H1 (cell line): Measurements from ENCODE around the gene CCDC136. TPM values are rescaled to one million over a fixed set of nuclear protein-coding genes. Genes with fewer than 3 reads are reported as not detected.

Experiments
- ATF3 ChIP-seq: IDR thresholded peaks from 2 replicates; pipeline ENCODE4 v1.6.1; 2011; ENCODE audit warnings: low read depth, mild to moderate bottlenecking, low read length; ENCODE audit not compliant: insufficient read depth
- KDM4A ChIP-seq: IDR thresholded peaks from one replicate; pipeline ENCODE4 v1.7.1; 2012; ENCODE audit warnings: low read depth, mild to moderate bottlenecking, moderate library complexity, low read length, inconsistent platforms; ENCODE audit not compliant: severe bottlenecking
- TAF1 ChIP-seq: IDR thresholded peaks from 2 replicates; pipeline ENCODE4 v1.6.1; 2011; ENCODE audit warnings: mild to moderate bottlenecking, low read depth, low read length
- ZNF274 ChIP-seq: IDR thresholded peaks from 2 replicates; pipeline ENCODE4 v1.7.0; 2012; ENCODE audit warnings: low read length, borderline replicate concordance; ENCODE audit errors: extremely low read depth
- polyA plus RNA-seq, 7 experiments: library from polyadenylated mRNA; depleted of rRNA in 3 of 7; stranded (reverse) in 5 of 7; unstranded in 2 of 7; fragments of >200 nt in 5 of 7; fragments of 200-250 nt in 2 of 7; gene quantifications; 1 replicate in 5 of 7; 2 replicates in 1 of 7; 4 replicates in 1 of 7; pipeline versions ENCODE4 v1.2.1 to v1.2.3, GENCODE V29; 2011 to 2013; ENCODE audit warnings: missing spikeins in 2 of 7, mixed read lengths in 2 of 7
- total RNA-seq: library from RNA; stranded (reverse); fragmentation: NEBNext Ultra II Directional; extraction: Animal tissue kit (Norgen Biotek cat#: 25700); gene quantifications from 2 replicates; pipeline ENCODE4 v1.2.1, GENCODE V29; 2021
- TF ChIP-seq, protein P1 (sequence below): fragments of 300-600 bp; sonication (generic); IDR thresholded peaks from 2 replicates; pipeline ENCODE4 v1.7.1; 2012; ENCODE audit warnings: low read length, moderate library complexity, mild to moderate bottlenecking, inconsistent platforms; ENCODE audit not compliant: insufficient replicate concordance

CCDC136 gene
- total and polyA plus RNA-seq, 2 of the 8 experiments (the other 6 are each of a cell fraction or from before 2014, with no cell fraction given): 35.6 to 47.7 TPM

GRCh38 chr7:128848289-128849155, 56.8 kb downstream of the CCDC136 start (continued):
- TF ChIP-seq, protein P1, sequence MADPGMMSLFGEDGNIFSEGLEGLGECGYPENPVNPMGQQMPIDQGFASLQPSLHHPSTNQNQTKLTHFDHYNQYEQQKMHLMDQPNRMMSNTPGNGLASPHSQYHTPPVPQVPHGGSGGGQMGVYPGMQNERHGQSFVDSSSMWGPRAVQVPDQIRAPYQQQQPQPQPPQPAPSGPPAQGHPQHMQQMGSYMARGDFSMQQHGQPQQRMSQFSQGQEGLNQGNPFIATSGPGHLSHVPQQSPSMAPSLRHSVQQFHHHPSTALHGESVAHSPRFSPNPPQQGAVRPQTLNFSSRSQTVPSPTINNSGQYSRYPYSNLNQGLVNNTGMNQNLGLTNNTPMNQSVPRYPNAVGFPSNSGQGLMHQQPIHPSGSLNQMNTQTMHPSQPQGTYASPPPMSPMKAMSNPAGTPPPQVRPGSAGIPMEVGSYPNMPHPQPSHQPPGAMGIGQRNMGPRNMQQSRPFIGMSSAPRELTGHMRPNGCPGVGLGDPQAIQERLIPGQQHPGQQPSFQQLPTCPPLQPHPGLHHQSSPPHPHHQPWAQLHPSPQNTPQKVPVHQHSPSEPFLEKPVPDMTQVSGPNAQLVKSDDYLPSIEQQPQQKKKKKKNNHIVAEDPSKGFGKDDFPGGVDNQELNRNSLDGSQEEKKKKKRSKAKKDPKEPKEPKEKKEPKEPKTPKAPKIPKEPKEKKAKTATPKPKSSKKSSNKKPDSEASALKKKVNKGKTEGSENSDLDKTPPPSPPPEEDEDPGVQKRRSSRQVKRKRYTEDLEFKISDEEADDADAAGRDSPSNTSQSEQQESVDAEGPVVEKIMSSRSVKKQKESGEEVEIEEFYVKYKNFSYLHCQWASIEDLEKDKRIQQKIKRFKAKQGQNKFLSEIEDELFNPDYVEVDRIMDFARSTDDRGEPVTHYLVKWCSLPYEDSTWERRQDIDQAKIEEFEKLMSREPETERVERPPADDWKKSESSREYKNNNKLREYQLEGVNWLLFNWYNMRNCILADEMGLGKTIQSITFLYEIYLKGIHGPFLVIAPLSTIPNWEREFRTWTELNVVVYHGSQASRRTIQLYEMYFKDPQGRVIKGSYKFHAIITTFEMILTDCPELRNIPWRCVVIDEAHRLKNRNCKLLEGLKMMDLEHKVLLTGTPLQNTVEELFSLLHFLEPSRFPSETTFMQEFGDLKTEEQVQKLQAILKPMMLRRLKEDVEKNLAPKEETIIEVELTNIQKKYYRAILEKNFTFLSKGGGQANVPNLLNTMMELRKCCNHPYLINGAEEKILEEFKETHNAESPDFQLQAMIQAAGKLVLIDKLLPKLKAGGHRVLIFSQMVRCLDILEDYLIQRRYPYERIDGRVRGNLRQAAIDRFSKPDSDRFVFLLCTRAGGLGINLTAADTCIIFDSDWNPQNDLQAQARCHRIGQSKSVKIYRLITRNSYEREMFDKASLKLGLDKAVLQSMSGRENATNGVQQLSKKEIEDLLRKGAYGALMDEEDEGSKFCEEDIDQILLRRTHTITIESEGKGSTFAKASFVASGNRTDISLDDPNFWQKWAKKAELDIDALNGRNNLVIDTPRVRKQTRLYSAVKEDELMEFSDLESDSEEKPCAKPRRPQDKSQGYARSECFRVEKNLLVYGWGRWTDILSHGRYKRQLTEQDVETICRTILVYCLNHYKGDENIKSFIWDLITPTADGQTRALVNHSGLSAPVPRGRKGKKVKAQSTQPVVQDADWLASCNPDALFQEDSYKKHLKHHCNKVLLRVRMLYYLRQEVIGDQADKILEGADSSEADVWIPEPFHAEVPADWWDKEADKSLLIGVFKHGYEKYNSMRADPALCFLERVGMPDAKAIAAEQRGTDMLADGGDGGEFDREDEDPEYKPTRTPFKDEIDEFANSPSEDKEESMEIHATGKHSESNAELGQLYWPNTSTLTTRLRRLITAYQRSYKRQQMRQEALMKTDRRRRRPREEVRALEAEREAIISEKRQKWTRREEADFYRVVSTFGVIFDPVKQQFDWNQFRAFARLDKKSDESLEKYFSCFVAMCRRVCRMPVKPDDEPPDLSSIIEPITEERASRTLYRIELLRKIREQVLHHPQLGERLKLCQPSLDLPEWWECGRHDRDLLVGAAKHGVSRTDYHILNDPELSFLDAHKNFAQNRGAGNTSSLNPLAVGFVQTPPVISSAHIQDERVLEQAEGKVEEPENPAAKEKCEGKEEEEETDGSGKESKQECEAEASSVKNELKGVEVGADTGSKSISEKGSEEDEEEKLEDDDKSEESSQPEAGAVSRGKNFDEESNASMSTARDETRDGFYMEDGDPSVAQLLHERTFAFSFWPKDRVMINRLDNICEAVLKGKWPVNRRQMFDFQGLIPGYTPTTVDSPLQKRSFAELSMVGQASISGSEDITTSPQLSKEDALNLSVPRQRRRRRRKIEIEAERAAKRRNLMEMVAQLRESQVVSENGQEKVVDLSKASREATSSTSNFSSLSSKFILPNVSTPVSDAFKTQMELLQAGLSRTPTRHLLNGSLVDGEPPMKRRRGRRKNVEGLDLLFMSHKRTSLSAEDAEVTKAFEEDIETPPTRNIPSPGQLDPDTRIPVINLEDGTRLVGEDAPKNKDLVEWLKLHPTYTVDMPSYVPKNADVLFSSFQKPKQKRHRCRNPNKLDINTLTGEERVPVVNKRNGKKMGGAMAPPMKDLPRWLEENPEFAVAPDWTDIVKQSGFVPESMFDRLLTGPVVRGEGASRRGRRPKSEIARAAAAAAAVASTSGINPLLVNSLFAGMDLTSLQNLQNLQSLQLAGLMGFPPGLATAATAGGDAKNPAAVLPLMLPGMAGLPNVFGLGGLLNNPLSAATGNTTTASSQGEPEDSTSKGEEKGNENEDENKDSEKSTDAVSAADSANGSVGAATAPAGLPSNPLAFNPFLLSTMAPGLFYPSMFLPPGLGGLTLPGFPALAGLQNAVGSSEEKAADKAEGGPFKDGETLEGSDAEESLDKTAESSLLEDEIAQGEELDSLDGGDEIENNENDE: no peak
- TF ChIP-seq KDM4A (no peak), ZNF274 (no peak), ATF3 (no peak), TAF1 (no peak)
